ENCODE results near the gene GET4. TPM values are rescaled to one million over a fixed set of nuclear protein-coding genes. Genes with fewer than 3 reads are reported as not detected.

GET4 gene
- total RNA-seq, 2 donors from 2014 or later, result 50.0 to 91.9 TPM

DNA sequence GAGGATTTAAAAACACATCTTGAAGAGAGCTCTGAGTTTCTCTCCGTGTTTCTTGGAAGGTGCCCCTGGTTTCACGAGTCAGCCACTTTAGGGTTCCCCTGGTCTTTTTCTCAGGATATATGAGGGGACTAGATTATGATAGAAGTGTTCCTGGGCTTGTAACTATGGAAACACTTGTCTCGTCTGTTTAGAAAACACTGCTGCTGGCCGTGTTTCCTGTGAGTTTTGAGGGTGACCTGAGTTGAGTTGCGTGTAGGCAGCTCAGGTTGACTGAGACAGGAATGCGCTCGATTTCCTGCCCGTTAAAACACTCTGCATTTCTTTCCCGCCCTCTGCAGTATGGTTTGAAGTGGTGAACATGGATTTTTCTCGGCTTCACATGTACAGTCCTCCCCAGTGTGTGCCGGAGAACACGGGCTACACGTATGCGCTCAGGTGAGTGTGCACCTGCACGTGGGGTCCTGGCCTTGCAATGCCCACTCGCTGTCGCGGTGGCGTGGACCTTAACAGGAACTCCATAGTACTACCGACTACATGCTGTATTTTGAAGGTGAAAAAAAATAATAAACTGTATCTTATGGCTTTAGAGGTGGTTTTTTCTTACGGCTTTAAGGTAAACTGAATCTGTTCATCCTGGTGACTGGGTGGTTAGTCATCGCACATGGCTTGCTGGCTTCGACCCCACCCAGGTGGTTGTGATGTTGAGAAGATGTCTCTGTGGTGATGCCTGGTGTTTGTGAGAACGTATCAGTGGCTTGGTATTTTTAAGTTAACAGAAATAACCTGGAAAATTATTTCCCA, 44.0 kb upstream of the GET4 start, which contains the start of gene SUN1:
Gene SUN1, plus strand, starts transcription at position 310 of the 801 bp plus-strand sequence. Its CDS starts 49 bp downstream, at position 359.
- TF ChIP-seq POLR2A (IDR thresholded peaks at IDR 0.05), result no peak
- TF ChIP-seq POLR2AphosphoS5 (IDR thresholded peaks at IDR 0.05), result no peak
- TF ChIP-seq, protein P1, sequence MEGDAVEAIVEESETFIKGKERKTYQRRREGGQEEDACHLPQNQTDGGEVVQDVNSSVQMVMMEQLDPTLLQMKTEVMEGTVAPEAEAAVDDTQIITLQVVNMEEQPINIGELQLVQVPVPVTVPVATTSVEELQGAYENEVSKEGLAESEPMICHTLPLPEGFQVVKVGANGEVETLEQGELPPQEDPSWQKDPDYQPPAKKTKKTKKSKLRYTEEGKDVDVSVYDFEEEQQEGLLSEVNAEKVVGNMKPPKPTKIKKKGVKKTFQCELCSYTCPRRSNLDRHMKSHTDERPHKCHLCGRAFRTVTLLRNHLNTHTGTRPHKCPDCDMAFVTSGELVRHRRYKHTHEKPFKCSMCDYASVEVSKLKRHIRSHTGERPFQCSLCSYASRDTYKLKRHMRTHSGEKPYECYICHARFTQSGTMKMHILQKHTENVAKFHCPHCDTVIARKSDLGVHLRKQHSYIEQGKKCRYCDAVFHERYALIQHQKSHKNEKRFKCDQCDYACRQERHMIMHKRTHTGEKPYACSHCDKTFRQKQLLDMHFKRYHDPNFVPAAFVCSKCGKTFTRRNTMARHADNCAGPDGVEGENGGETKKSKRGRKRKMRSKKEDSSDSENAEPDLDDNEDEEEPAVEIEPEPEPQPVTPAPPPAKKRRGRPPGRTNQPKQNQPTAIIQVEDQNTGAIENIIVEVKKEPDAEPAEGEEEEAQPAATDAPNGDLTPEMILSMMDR (IDR thresholded peaks at IDR 0.05), result peak in 1 of 4 experiments; percentile 30
- Histone ChIP-seq H3K9me3 (no peaks in the 10 kb centered on the region), H3K27me3 (replicated peaks; ENCODE audit: insufficient read depth) (no peaks in the 10 kb centered on the region), H3K4me1 (replicated peaks) (peaks cover 13% of the 10 kb centered on the region), H3K4me3 (no peak within 1 kb of the TSS), H3K27ac (peak within 1 kb of the TSS; percentile 75 to 78), H3K36me3 (no peaks in the 10 kb centered on the region)
- no peak for DNase-seq (ENCODE audit: low spot score)
- intact Hi-C loops (cut with DNase I), result no loop called here
- 41% methylated on average over 24 of the region's 24 CpGs for WGBS

DNA sequence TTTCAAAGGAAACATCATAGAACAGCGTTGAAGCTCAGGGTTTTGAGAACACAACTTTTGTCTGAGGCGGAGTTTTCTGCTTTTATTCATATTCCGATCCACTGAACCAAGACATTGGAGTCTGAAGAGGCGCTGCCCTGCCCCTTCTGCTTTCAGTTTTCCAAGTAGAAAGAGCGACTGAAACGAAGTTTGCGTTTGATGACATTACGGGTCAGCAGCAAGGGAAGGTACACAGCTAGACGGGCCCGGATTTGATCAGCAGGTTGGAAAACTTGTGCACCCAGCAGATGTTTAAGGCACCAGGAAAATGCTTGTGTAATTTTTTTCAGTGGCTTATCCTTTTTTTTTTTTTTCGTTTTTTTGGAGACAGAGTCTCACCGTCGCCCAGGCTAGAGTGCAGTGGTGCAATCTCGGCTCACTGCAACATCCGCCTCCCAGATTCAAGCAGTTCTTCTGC, 43.4 kb upstream of the GET4 start:
- Histone ChIP-seq H3K27me3 (replicated peaks; ENCODE audit: insufficient read depth) (no peaks in the 10 kb centered on the region), H3K4me3 (no peak overlapping the region), H3K36me3 (no peaks in the 10 kb centered on the region), H3K9me3 (no peaks in the 10 kb centered on the region), H3K4me1 (replicated peaks) (peaks cover 13% of the 10 kb centered on the region), H3K27ac (peak overlapping the region in 1 of 2 donors; percentile 78)
- TF ChIP-seq, protein P1 (IDR thresholded peaks at IDR 0.05), result no peak
- no peak for TF ChIP-seq POLR2AphosphoS5 (IDR thresholded peaks at IDR 0.05)
- no peak for TF ChIP-seq POLR2A (IDR thresholded peaks at IDR 0.05)
- 90% methylated on average over 15 of the region's 15 CpGs for WGBS
- intact Hi-C loops (cut with DNase I), result no loop called here
- no peak for DNase-seq (ENCODE audit: low spot score)

DNA sequence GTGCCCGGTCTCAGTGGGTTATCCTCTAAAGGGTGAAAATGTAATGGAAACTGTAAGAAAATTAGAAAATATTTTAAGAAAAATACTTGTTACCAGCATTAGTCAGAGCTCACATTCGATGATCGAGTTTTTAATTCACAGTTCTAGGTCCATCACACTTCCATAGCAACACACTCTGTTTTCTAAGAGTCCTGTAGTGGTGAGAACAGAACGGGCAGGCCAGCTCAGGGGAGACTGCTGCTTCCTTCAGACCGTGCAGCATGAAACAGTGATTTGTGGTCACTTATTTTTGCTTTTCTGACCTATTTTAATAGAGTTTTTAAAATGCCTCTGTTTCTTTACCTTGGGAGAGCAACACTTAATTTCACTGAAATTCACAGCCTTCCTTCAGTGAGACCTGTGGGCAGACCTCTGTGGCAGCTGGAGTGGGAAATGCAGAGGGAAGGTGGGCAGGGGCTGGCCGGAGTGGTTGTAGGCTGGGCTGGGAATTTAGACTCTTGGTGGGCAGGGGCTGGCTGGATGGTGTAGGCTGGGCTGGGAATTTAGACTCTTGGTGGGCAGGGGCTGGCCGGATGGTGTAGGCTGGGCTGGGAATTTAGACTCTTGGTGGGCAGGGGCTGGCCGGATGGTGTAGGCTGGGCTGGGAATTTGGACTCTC, 42.6 kb upstream of the GET4 start:
- 86% methylated on average over 8 of the region's 8 CpGs for WGBS
- no peaks in the 10 kb centered on the region for H3K9me3 ChIP-seq
- no peak for DNase-seq (ENCODE audit: low spot score)
- no peak overlapping the region for H3K4me3 ChIP-seq
- no peaks in the 10 kb centered on the region for H3K27me3 ChIP-seq (replicated peaks; ENCODE audit: insufficient read depth)
- peaks cover 13% of the 10 kb centered on the region for H3K4me1 ChIP-seq (replicated peaks)
- intact Hi-C loops (cut with DNase I), result no loop called here
- H3K36me3 ChIP-seq, result no peaks in the 10 kb centered on the region
- no peak overlapping the region for H3K27ac ChIP-seq
- TF ChIP-seq, protein P1 (IDR thresholded peaks at IDR 0.05), result no peak
- TF ChIP-seq POLR2A (IDR thresholded peaks at IDR 0.05), result no peak
- TF ChIP-seq POLR2AphosphoS5 (IDR thresholded peaks at IDR 0.05), result no peak

DNA sequence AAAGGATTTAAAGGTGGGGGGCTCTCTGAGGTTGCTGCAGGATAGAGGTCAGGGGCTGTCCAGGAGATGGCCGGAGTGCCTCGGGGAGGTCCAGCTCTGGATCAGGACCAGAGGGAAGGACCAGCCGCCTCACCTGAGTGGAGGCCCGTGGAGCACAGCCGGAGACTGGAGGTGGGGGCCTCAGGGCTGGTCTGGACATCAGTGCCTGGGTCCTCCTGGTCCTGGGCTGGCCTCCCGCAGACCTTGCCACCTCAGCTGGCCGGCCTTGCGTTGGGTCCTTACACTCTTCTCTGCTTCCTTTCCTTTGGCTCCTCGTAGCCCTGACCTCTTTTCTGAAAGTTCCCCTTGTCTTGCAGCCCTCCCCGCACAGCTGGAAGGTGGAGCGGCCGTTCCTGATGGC, 42.1 kb upstream of the GET4 start:
- intact Hi-C loops (cut with DNase I), result no loop called here
- TF ChIP-seq POLR2A (IDR thresholded peaks at IDR 0.05) (no peak), POLR2AphosphoS5 (IDR thresholded peaks at IDR 0.05) (no peak)
- TF ChIP-seq, protein P1 (IDR thresholded peaks at IDR 0.05), result no peak
- no peak for DNase-seq (ENCODE audit: low spot score)
- Histone ChIP-seq H3K27ac (no peak overlapping the region), H3K4me1 (replicated peaks) (peaks cover 13% of the 10 kb centered on the region), H3K4me3 (no peak overlapping the region), H3K27me3 (replicated peaks; ENCODE audit: insufficient read depth) (no peaks in the 10 kb centered on the region), H3K36me3 (no peaks in the 10 kb centered on the region), H3K9me3 (no peaks in the 10 kb centered on the region)
- 91% methylated on average over 11 of the region's 12 CpGs for WGBS
